AG04449 (cell line): ENCODE results near the gene RPUSD2.
"Not testable (repeated sequence)": the region's sequence is repeated elsewhere in the genome, so short reads cannot be mapped to it uniquely, and the experiment has no call there.

Experiments
- CTCF ChIA-PET: fragments of 350-600 bp; formaldehyde crosslinking; extraction: SDS; loops from one replicate; lab custom pipeline; 2021; ENCODE audit warnings: antibody characterized with exemption; lab: Yijun Ruan, JAX
- POLR2A ChIA-PET: fragments of 400-600, 350-600 bp; formaldehyde crosslinking; extraction: SDS; loops from one replicate; lab custom pipeline; 2020; ENCODE audit warnings: antibody characterized with exemption, inconsistent platforms; lab: Yijun Ruan, JAX
- DNase-seq: peaks from one replicate; pipeline ENCODE4 v3.0.0-alpha.2; 2010; ENCODE audit warnings: low read depth, low spot score
- H3K4me3 ChIP-seq: 2 replicates; pipeline ENCODE4 v1.5.1; 2011; ENCODE audit warnings: low read depth, mild to moderate bottlenecking, control low read depth, low read length
- TF ChIP-seq, protein P1 (sequence below): IDR thresholded peaks from one replicate; pipeline ENCODE4 v1.5.1; 2011; ENCODE audit warnings: mild to moderate bottlenecking, moderate library complexity, low read length, control low read depth, inconsistent platforms; ENCODE audit not compliant: insufficient read depth; ENCODE audit errors: missing control alignments

The RPUSD2 gene

DNA sequence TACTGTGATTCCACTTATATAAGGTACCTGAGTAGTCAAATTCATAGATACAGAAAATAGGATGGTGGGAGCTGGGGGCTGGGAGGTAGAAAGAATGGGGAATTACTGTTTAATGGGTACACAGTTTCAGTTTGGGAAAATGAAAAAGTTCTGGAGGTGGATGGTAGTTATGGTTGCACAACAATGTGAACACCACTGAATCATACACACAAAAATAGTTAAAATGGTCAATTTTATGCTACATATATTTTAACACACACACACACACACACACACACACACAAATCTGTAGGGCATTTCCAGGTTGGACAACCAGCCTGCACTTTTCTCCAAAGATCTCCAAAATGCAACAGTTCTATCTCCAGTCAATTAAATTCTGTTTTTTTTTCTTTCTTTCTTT lies 5.7 kb upstream of the RPUSD2 start:
- ChIA-PET POLR2A (no interaction called here), CTCF (interaction anchor here (0.9 kb wide), 1 partner anchor 11 kb away, joined by 3 read pairs; no protein-coding TSS in a partner anchor)
- H3K4me3 ChIP-seq = no peak overlapping the region
- no peak for DNase-seq
- TF ChIP-seq, protein P1, sequence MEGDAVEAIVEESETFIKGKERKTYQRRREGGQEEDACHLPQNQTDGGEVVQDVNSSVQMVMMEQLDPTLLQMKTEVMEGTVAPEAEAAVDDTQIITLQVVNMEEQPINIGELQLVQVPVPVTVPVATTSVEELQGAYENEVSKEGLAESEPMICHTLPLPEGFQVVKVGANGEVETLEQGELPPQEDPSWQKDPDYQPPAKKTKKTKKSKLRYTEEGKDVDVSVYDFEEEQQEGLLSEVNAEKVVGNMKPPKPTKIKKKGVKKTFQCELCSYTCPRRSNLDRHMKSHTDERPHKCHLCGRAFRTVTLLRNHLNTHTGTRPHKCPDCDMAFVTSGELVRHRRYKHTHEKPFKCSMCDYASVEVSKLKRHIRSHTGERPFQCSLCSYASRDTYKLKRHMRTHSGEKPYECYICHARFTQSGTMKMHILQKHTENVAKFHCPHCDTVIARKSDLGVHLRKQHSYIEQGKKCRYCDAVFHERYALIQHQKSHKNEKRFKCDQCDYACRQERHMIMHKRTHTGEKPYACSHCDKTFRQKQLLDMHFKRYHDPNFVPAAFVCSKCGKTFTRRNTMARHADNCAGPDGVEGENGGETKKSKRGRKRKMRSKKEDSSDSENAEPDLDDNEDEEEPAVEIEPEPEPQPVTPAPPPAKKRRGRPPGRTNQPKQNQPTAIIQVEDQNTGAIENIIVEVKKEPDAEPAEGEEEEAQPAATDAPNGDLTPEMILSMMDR = no peak

DNA sequence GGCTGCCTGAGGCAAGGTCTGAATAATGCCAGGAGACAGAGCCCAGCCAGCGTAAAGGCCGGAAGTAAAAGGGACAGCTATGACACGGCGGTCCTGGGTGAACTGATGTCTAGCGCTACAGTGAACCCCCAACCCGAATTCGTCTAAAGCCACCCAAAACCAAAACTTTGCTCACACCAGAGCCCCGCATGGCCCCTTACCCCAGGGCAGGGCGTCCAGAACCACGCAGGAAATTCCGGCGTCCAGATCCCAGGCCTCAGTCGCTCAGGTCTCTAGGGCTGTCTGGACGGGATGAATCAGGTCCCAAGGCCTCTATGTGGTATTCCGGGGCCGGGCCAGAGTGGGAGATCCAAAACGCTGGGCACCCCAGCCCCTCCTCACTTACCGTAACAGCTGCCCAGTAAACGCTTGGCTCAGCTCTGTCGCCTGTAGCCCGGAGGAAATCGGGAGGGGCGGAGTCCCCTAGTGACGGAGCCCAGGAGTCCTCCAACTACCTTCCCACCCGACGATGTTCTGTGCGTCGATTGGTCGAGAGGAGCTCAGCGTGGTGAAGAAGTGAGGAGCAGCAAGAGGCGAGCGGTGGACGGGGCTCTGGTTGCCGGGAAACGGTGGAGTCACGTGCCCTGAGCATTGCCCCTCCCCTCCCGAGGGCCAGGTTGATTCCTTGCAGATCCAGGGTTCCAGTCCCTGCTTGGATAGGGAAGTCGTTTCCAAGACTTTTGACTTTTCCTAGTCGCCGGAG lies 4.3 kb upstream of the RPUSD2 start, which contains the start of gene CCDC32:
CCDC32 (minus strand) TSS at position 452 of the 742 bp plus-strand sequence. CDS start 2,027 bp downstream, outside the sequence.
- peak; percentile 88 for DNase-seq
- peak within 1 kb of the TSS; percentile 90 for H3K4me3 ChIP-seq
- TF ChIP-seq, protein P1 = no peak
- POLR2A ChIA-PET = interaction anchor here (1.0 kb wide), 1 partner anchor 115 kb away, joined by 3 read pairs; no protein-coding TSS in a partner anchor
- CTCF ChIA-PET = interaction anchor here (1.6 kb wide), 2 partner anchors 10 to 25 kb away, joined by 3 to 6 read pairs; no protein-coding TSS in a partner anchor

DNA sequence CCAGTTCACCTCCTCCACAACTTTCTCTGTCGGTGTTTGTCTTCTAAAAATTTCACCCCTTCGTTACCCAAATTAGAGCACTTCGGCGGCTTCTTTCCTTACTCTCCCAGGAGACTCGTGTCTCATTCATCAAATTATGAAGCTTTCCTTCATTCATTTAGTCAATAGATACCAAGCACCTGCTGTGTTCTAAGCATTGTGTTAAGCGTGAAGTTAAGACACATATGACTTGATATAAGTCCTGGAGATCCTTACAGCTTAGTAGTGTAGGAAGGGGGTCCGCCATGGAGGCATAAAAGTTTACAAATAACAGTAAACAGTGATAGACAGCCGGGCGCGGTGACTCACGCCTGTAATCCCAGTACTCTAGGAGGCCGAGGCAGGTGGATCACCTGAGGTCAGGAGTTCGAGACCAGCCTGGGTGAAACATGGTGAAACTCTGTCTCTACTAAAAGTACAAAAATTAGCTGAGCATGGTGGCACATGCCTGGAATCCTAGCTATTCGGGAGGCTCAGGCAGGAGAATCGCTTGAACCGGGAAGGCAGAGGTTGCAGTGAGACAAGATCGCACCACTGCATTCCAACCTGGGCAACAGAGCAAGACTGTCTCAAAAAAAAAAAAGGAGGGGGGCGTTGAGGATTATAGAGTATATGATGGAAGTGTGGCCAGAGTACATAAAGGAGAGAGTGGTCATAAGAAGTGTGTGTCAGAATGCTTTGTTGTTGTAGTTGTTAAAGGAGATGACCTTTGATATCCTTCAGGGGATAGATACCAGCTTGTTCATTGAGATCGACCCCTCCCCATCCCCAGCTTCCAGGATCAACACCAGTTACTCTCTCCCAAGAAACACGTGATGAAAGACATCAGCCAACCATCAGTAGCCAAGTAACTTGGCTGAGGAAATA lies 3.5 kb upstream of the RPUSD2 start:
- POLR2A ChIA-PET = interaction anchor here (1.0 kb wide), 1 partner anchor 115 kb away, joined by 3 read pairs; no protein-coding TSS in a partner anchor
- no peak for DNase-seq
- H3K4me3 ChIP-seq = peak overlapping the region; percentile 90
- CTCF ChIA-PET = interaction anchor here (1.0 to 1.6 kb wide), 3 partner anchors 10 to 53 kb away, joined by 3 to 6 read pairs (median 3); no protein-coding TSS in a partner anchor
- TF ChIP-seq, protein P1 = no peak

DNA sequence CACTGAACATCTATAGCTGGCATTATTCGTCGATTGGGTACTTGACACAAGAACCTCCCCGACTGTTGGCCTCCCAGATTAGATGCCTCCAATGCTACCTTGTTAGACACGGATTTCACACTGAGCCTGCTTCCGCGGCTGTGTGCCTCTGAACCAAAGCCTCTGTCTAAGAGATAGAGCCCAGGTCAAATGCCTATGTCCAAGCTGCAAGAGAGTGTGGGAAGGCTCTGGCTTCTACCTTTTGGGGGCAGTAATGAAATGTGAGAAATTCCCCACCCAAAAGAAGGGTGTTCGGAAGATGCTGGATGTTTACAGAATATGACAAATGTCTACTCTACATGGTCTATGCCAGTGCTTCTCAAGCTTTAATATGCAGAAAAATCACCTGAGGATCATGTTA lies 2.0 kb upstream of the RPUSD2 start:
- ChIA-PET POLR2A (no interaction called here), CTCF (interaction anchor here (1.4 kb wide), 1 partner anchor 23 kb away, joined by 6 read pairs; no protein-coding TSS in a partner anchor)
- TF ChIP-seq, protein P1 = no peak
- no peak for DNase-seq
- H3K4me3 ChIP-seq = no peak overlapping the region

DNA sequence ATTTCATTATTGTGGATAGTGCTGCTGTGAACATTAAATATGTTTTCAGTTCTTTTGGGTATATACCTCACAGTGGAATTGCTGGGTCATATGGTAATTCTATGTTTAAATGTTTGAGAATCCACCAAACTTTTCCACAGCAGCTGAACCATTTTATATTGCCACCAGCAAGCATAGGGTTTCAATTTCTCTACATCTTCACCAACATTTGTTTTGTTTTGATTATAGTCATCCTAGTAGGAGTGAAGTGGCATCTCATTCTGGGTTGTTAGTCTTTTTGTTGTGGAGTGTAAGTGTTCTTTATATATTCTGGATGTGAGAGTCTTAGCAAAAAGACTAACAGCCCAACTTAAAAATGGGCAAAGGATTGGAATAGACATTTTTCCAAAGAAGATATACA lies 6.0 kb downstream of the RPUSD2 start:
- POLR2A ChIA-PET = interaction anchor here (0.7 kb wide), 1 partner anchor 551 kb away, joined by 3 read pairs; no protein-coding TSS in a partner anchor
- TF ChIP-seq, protein P1 = no peak
- H3K4me3 ChIP-seq = no peak overlapping the region
- CTCF ChIA-PET = interaction anchor here (0.7 to 2.8 kb wide), 3 partner anchors 9 to 14 kb away, joined by 3 to 10 read pairs (median 9); no protein-coding TSS in a partner anchor
- no peak for DNase-seq

DNA sequence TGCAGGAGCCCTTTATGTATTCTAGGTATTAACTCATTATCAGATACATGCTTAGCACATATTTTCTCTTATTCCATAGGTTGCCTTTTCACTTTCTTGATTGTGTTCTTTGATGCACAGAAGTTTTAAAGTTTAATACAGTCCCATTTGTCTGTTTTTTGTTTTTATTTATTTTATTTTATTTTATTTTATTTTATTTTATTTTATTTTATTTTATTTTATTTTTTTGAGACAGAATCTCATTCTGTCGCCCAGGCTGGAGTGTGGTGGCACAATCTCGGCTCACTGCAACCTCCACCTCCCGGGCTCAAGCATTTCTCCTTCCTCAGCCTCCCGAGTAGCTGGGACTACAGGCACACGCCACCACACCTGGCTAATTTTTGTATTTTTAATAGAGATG lies 7.8 kb downstream of the RPUSD2 start:
- H3K4me3 ChIP-seq, POLR2A ChIA-PET, DNase-seq: not testable (repeated sequence)
- CTCF ChIA-PET = interaction anchor here (0.6 to 2.8 kb wide), 4 partner anchors 11 to 315 kb away, joined by 3 to 22 read pairs (median 8); no protein-coding TSS in a partner anchor
